PFSK-1 (cell line): ENCODE measurements around the gene SIGLEC14.
A peak's percentile ranks its signal among the peaks of the same experiment; 100 is the strongest.

Experiments
- FOXP2 ChIP-seq: optimal IDR thresholded peaks from 2 replicates; pipeline ENCODE3; 2011; ENCODE audit warnings: borderline replicate concordance, control low read depth, inconsistent platforms; ENCODE audit not compliant: insufficient read depth; ENCODE audit errors: extremely low read length, extremely low read depth
- POLR2AphosphoS5 ChIP-seq: IDR thresholded peaks from 2 replicates; pipeline ENCODE4 v1.6.1; 2012; ENCODE audit warnings: low read depth, mild to moderate bottlenecking, control low read depth, low read length, moderate library complexity
- REST ChIP-seq, 2 experiments: IDR thresholded peaks; 2 replicates each; pipeline versions ENCODE4 v1.6.1 to v1.8.0; 2011 to 2012; ENCODE audit warnings: low read depth in 2 of 2, low read length in 2 of 2, control low read depth in 1 of 2, inconsistent platforms in 1 of 2, mild to moderate bottlenecking in 1 of 2, moderate library complexity in 1 of 2; ENCODE audit not compliant: insufficient read depth in 1 of 2
- SIN3A ChIP-seq: IDR thresholded peaks from 2 replicates; pipeline ENCODE4 v1.6.1; 2012; ENCODE audit warnings: mild to moderate bottlenecking, low read length, moderate library complexity, borderline replicate concordance; ENCODE audit not compliant: insufficient read depth
- TAF1 ChIP-seq: IDR thresholded peaks from 2 replicates; pipeline ENCODE4 v1.6.1; 2012; ENCODE audit warnings: low read length, control low read depth, borderline replicate concordance; ENCODE audit not compliant: insufficient read depth

Gene SIGLEC14

GRCh38 chr19:51693260-51693659, 46.6 kb upstream of the SIGLEC14 start, which contains the start of gene SPACA6:
Gene SPACA6, plus strand, starts transcription at chr19:51693330. Its CDS starts 197 bp downstream, at chr19:51693527.
- TF ChIP-seq POLR2AphosphoS5 (no peak), FOXP2 (no peak), SIN3A (no peak), REST (IDR thresholded peaks at IDR 0.05; ENCODE audit: insufficient read depth in 1 of 2, low read depth in 2 of 2, low read length in 2 of 2) (no peak), TAF1 (no peak)

- TF ChIP-seq FOXP2 (no peak), TAF1 (no peak), REST (IDR thresholded peaks at IDR 0.05; ENCODE audit: insufficient read depth in 1 of 2, low read depth in 2 of 2, low read length in 2 of 2) (no peak)
These were observed 45.8 kb upstream of the SIGLEC14 start for GRCh38 chr19:51692468-51692867.

- TF ChIP-seq REST (IDR thresholded peaks at IDR 0.05; ENCODE audit: insufficient read depth in 1 of 2, low read depth in 2 of 2, low read length in 2 of 2) (no peak), SIN3A (no peak), POLR2AphosphoS5 (no peak; the same call in 1 of the 2 replicates), TAF1 (no peak), FOXP2 (no peak)
These were observed 45.2 kb upstream of the SIGLEC14 start for GRCh38 chr19:51691584-51692428.

GRCh38 chr19:51691074-51691583, 44.5 kb upstream of the SIGLEC14 start:
- 0 out of 2 replicates have a peak, but pooled peaks have one; percentile 39 for TF ChIP-seq TAF1
- TF ChIP-seq POLR2AphosphoS5, result no peak; the same call in 1 of the 2 replicates
- TF ChIP-seq REST (IDR thresholded peaks at IDR 0.05; ENCODE audit: insufficient read depth in 1 of 2, low read depth in 2 of 2, low read length in 2 of 2), result no peak
- TF ChIP-seq SIN3A, result peak; percentile 39; the same call in 1 of the 2 replicates
- TF ChIP-seq FOXP2, result no peak
